Muscle of leg (tissue), 11 donors: Measurements from ENCODE around the gene MTURN. TPM values are rescaled to one million over a fixed set of nuclear protein-coding genes. Genes with fewer than 3 reads are reported as not detected.

ENCODE experiments used
- DNase-seq: peaks from one replicate; pipeline ENCODE4 v3.0.0; 2013
- H3K27ac ChIP-seq: one replicate; pipeline ENCODE4 v1.5.1; 2013; ENCODE audit warnings: mild to moderate bottlenecking, low read length, control low read depth
- H3K27me3 ChIP-seq: one replicate; pipeline ENCODE4 v1.6.1; 2013; ENCODE audit warnings: low read length; ENCODE audit not compliant: control insufficient read depth, insufficient read depth
- H3K36me3 ChIP-seq: one replicate; pipeline ENCODE4 v1.6.1; 2013; ENCODE audit warnings: low read length; ENCODE audit not compliant: control insufficient read depth, insufficient read depth
- H3K4me1 ChIP-seq: one replicate; pipeline ENCODE4 v1.6.1; 2013; ENCODE audit warnings: low read length; ENCODE audit not compliant: control insufficient read depth, insufficient read depth
- H3K4me3 ChIP-seq: one replicate; pipeline ENCODE4 v1.5.1; 2013; ENCODE audit warnings: low read length, control low read depth
- H3K9me3 ChIP-seq: replicated peaks from 2 replicates; pipeline ENCODE4 v1.6.1; 2013; ENCODE audit warnings: low read depth, low read length; ENCODE audit not compliant: control insufficient read depth
- WGBS: methylation state at CpG from one replicate; pipeline ENCODE4 v1.1.5; 2013; ENCODE audit warnings: missing lambda C conversion rate; ENCODE audit not compliant: insufficient coverage; 5-methylcytosine and 5-hydroxymethylcytosine counted together
- polyA plus RNA-seq, 8 donors: library from polyadenylated mRNA; unstranded; fragments of 120-200 nt; gene quantifications; one replicate each; pipeline versions ENCODE4 v1.2.1 to v1.2.3, GENCODE V29; 2013; ENCODE audit warnings: inconsistent platforms in 1 of 8, low replicate concordance in 1 of 8; ENCODE audit not compliant: insufficient read length in 8 of 8, insufficient read depth in 1 of 8
- total RNA-seq: library from RNA; stranded (reverse); fragments of 120-200 nt; gene quantifications from one replicate; pipeline ENCODE4 v1.2.4, GENCODE V29; 2013

The MTURN gene
- total and polyA plus RNA-seq, 9 donors, result 65.8 to 105 (median 80.6) TPM

DNA sequence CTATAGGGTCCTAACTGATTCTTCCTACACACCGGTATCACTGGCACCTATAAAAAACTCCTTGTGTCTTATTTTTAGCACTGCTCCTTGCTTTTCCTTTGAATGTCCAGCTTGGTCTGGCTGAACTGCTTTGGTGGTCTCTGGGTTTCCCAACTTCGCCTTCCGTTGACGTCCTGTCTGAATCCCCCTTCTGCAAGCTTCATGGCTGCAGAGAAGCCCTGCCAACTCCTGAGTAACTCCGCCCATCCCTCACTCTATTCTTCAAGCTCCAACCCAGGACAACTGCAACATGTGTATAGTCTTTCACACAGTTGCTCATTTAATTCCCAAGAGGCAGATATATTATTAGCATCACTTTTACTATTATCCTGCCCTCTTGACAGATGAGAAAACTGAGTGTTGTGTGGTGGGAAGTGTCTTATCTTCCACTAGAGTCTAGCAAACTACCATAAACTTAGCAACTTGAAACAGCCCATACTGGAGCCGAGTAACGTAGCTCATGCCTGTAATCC, 40.9 kb downstream of the MTURN start:
- H3K4me3 ChIP-seq, result no peak overlapping the region
- H3K36me3 ChIP-seq, result no peaks in the 10 kb centered on the region
- no peaks in the 10 kb centered on the region for H3K9me3 ChIP-seq
- H3K4me1 ChIP-seq, result peaks cover 66% of the 10 kb centered on the region
- 38% methylated on average over 5 of the region's 7 CpGs for WGBS
- H3K27ac ChIP-seq, result peak overlapping the region; percentile 73
- peak; percentile 41 for DNase-seq
- H3K27me3 ChIP-seq, result no peaks in the 10 kb centered on the region

DNA sequence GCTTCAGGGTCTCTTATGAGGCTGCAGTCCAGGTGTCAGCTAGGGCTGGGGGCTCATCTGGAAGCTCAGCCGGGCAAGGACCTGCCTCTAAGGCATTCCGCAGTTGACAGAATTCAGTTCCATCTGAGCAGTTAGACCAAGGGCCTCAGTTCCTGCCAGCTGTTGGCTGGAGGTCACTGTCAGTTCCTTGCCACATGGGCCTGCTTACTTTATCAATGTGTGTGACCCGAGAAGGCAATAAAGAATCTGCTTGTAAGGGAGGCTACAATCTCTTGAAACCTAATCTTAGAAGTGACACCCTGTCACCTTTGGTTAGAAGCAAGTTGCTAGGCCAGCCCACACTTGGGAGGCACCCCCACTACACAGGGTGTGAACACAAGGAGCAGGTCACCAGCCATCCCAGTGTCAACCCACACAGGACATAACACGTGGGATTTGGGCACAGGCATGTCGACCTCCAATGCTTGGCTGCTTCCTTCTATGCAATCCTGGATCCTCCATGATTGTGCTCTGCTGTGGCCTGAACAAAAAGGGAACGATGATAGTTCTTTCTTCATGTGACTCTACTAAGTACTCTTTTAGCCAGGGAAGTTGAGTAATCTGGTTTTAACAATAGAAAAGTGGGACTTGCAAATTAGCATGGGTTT, 41.8 kb downstream of the MTURN start:
- Histone ChIP-seq H3K4me3 (no peak overlapping the region), H3K27ac (peak overlapping the region; percentile 73), H3K9me3 (no peaks in the 10 kb centered on the region), H3K4me1 (peaks cover 60% of the 10 kb centered on the region), H3K27me3 (no peaks in the 10 kb centered on the region), H3K36me3 (no peaks in the 10 kb centered on the region)
- WGBS, result 46% methylated on average over 2 of the region's 6 CpGs
- peak; percentile 43 for DNase-seq

DNA sequence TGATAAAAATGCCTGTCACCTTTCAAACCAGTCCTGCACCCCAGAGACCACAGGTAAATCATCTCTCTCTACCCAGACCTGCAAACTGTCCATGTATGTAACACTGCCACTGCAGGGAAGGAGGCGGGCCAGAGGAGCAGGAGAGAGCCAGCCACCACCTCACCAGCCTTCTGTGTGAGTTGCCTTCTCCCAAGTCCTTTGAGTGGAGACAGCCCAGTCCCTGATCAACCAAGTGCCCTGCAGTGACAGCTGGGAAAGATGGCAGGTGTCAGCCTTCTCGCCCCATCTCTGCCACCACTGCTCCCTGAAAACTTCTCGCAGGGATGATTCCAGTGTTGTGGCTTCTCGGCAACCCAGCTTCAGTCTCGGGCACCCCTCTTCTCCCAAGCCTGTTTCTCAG, 42.4 kb downstream of the MTURN start:
- 90% methylated on average over 4 of the region's 5 CpGs for WGBS
- Histone ChIP-seq H3K27me3 (no peaks in the 10 kb centered on the region), H3K4me1 (peaks cover 55% of the 10 kb centered on the region), H3K36me3 (no peaks in the 10 kb centered on the region), H3K4me3 (no peak overlapping the region), H3K27ac (peak overlapping the region; percentile 73), H3K9me3 (no peaks in the 10 kb centered on the region)
- DNase-seq, result no peak

DNA sequence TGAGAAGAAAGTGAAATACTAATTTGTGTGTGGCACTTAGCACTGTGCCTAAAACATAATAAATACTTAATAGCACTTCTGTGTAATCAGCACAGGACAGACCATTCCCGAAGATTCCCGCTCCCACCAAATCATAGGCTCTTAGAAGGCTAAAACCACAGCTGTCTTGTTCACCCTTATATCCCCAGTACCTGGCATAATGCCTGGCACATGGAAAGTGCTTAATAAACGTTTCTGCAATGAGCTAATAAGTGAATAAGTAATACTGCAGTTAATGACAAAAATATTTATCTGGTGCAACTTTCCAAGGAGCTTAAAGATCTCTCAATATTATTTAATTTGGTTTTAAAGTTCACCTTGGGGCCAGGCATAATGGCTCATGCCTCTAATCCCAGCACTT, 43.2 kb downstream of the MTURN start:
- Histone ChIP-seq H3K36me3 (no peaks in the 10 kb centered on the region), H3K27me3 (no peaks in the 10 kb centered on the region), H3K4me1 (peaks cover 49% of the 10 kb centered on the region), H3K4me3 (no peak overlapping the region), H3K27ac (peak overlapping the region; percentile 53), H3K9me3 (no peaks in the 10 kb centered on the region)
- WGBS, result no CpG with 5 or more reads among the region's 3 CpGs
- peak; percentile 50 for DNase-seq

DNA sequence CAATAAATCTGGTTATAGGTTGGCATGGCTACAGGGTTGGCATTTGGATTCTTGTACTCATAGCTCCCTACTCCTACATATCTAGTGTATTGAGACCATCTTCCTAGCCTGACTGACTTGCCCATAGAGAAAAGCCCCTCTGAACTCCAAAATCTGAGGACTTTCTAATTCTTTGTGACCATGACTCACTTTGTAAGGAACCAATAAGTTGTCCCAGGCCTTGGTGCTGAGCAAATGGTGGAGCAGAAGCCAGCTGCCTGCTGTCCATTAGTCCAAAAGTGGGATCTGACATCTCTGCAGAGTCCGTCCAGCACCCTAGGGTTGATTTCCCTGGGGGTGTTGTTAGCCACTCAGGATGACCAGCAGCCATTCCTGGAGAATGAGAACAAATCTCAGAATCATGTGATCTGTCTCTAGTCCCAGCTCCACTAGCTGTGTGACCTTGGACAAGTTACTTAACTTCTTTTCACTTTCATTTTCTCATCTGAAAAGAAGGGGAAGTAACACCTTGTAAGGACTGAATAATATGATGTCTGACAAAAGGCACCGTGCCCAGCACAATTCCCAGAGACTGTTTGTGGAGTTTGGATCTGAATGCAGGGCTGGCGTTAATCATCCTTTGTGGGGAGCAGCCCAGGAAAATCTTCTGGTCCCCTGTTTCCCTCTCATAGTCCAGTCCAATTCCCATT, 44.1 kb downstream of the MTURN start:
- H3K4me3 ChIP-seq, result no peak overlapping the region
- H3K36me3 ChIP-seq, result no peaks in the 10 kb centered on the region
- no peaks in the 10 kb centered on the region for H3K9me3 ChIP-seq
- no peak overlapping the region for H3K27ac ChIP-seq
- no peak for DNase-seq
- H3K4me1 ChIP-seq, result peaks cover 40% of the 10 kb centered on the region
- no peaks in the 10 kb centered on the region for H3K27me3 ChIP-seq
- WGBS, result 80% methylated on average over 1 of the region's 3 CpGs

DNA sequence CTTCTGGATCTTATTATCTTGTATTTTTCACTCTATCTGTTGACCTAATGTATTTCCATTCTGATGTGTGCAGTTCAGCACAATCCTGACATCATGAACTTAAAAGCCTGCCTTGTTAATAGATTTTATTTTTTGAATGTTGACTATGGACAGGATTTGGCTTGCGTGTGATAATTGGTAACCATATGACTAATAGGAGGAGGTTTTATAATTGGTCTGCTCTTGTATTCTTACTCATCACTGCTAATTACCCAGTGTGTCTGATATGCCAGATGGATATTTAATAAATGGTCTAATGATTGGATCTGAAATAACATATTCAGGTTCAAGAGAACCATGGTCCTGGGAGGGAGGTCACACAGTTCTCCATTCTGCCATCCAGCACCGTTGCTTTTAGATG, 45.9 kb downstream of the MTURN start:
- DNase-seq, result no peak
- no peaks in the 10 kb centered on the region for H3K36me3 ChIP-seq
- H3K4me3 ChIP-seq, result no peak overlapping the region
- no peak overlapping the region for H3K27ac ChIP-seq
- H3K4me1 ChIP-seq, result peaks cover 27% of the 10 kb centered on the region
- WGBS, result no CpG with 5 or more reads among the region's 2 CpGs
- H3K9me3 ChIP-seq, result no peaks in the 10 kb centered on the region
- H3K27me3 ChIP-seq, result no peaks in the 10 kb centered on the region

DNA sequence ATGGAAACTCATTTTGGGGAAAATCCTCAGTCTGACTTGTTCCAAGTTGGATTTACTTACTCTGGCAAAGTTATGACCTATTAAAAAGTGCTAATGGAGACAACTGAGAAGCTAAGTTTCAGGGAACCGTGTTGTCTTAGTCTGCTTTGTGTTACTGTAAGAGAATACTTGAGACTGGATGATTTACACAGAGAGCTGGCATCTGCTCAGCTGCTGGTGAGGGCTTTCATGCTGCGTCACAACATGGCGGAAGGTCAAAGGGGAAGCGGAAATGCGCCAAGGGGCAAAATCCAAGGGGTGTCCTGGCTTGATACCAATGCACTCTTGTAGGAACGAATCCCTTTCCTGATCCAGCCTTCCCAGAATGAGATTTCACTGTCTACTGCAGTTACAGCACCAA, 46.4 kb downstream of the MTURN start:
- no peak overlapping the region for H3K27ac ChIP-seq
- H3K9me3 ChIP-seq, result no peaks in the 10 kb centered on the region
- H3K4me1 ChIP-seq, result peaks cover 22% of the 10 kb centered on the region
- WGBS, result 84% methylated on average over 6 of the region's 6 CpGs
- no peak overlapping the region for H3K4me3 ChIP-seq
- no peak for DNase-seq
- no peaks in the 10 kb centered on the region for H3K27me3 ChIP-seq
- no peaks in the 10 kb centered on the region for H3K36me3 ChIP-seq

DNA sequence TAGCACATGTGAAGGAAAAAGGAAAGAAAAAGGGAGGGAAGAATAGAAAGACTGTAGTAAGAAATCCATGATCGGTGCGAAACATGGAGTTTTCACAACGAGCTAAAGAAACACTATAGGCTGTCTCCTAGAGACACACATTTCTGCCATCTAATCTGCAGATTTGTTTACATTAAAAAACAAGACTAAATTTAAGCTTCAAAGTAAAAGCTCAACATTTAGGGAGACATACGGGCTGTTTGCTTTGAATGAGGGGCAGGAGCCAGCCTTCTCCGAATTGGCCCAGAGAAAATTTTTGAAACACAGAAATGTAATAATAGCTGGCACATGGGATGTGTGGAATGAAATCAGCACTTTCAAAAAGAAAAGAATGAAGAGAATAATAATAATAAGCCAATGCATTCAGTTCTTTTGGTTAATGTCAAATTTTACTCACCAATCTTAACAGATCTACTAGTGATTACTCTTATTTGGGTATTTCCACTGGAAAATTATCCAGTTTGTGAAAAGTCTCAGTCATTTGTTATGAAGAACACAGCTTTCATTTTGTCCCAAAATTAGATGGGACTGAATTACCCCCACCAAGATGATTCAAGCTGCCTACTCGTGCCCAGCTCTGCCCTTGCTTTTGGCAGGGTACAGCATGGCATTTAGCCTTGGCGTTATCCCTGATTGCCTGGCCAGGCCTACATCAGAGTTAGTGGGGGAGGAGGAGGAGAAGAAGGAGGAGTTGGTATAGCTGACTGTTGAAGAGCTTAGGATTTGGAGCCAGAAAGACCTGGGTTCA, 47.1 kb downstream of the MTURN start:
- WGBS, result 29% methylated on average over 1 of the region's 7 CpGs
- Histone ChIP-seq H3K4me1 (peaks cover 16% of the 10 kb centered on the region), H3K9me3 (peaks cover 1% of the 10 kb centered on the region), H3K4me3 (no peak overlapping the region), H3K27ac (no peak overlapping the region), H3K36me3 (no peaks in the 10 kb centered on the region), H3K27me3 (no peaks in the 10 kb centered on the region)
- no peak for DNase-seq

DNA sequence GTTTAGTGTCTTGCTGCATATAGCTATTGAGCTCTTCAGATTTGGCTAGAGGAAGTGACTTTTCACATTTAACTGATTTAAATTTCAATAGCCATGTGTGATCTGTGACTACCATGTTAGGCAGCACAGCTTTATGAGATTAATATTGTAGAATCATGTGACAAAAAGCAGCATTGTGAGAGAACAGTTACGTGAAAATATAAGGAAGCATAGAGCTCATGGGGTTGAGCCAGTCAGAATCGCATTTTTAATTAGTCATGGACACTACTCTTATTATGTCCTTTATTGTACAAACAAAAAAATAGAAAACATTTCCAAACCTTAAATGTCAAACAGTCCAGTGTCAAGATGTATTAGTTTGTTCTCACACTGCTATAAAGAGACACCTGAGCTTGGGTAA, 48.0 kb downstream of the MTURN start:
- H3K4me1 ChIP-seq, result peaks cover 10% of the 10 kb centered on the region
- H3K27me3 ChIP-seq, result no peaks in the 10 kb centered on the region
- DNase-seq, result no peak
- no peaks in the 10 kb centered on the region for H3K36me3 ChIP-seq
- no peak overlapping the region for H3K4me3 ChIP-seq
- peaks cover 8% of the 10 kb centered on the region for H3K9me3 ChIP-seq
- no peak overlapping the region for H3K27ac ChIP-seq
- WGBS, result 80% methylated on average over 1 of the region's 2 CpGs

DNA sequence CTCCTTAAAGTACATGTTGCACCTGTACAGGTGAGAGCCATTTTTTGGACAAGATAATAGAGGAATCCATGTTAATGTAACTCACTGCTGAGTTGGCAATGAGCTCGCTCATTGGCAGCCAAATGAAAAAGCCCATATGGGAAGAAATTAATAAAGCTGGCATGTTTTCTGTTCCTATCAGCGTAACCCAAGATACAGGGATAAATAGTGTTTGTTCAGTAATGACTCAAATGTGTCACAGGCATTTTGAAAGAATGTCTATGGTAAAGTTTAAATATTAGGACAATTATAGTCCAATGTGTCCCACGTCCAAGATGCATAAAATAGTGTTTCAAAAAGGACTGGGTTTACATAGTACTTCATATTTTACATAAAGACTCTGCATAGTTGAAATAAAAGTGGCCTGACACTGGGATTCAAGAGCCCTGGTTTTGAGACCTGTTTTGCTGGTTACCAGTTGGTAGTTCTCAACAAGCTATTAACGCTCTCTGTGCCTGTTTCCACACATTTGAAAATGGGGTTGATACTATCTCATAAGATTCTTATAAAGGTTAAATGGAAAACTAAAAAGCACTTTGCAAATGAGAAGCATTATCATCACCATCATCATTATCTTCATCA, 49.1 kb downstream of the MTURN start:
- no peaks in the 10 kb centered on the region for H3K27me3 ChIP-seq
- no peaks in the 10 kb centered on the region for H3K36me3 ChIP-seq
- H3K27ac ChIP-seq, result no peak overlapping the region
- peaks cover 7% of the 10 kb centered on the region for H3K4me1 ChIP-seq
- DNase-seq, result no peak
- WGBS, result 80% methylated on average over 1 of the region's 4 CpGs
- no peak overlapping the region for H3K4me3 ChIP-seq
- peaks cover 8% of the 10 kb centered on the region for H3K9me3 ChIP-seq
